NCI-H2171 treated with DMSO at 0.1 percent for 48 hours (cell line): ENCODE data around the gene PDGFA.

Experiments
- DNase-seq: peaks from one replicate; lab custom pipeline; 2025; lab: John Stamatoyannopoulos, UW

Gene PDGFA

DNA sequence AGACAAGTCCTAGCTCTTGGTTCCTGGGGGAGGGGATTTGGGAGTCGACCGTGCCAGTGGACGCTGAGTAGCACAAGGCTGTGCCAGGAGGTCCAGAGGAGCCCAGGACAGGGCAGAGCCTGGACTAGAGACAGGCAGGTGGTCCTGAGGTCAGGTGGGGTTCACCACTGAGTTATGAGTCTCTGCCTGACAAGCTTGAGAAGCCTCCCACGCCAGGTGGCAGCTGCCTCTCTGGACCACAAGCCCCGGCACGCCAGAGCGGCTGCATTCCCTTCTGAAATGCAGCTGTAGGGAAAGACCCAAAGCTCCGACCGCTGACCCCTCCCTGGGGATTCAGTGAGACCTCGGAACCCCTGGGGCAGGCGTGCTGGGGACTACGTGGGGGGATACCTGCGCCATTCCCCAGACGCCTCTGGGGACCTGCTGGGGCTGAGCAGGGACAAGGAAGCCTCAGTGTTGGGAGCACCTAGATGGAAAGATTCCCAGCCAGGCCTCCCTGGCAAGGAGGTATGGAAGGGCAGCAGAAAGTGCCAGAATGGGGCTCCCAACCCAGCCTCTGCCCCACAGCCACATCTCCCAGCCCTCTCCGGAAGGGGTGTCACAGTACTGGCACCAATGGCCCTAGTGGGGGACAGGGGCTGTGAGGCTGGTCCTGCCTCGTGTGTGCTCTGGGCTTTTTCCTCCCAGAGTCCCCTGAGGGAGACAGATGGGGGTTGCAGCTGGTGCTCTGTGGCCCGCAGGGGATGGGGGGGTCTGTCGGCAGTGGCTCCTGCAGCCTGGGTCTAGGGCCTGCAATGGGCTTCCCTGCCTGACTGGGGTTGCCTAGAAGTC is 29.0 kb downstream of the PDGFA start:
- DNase-seq, result peak; percentile 80

DNA sequence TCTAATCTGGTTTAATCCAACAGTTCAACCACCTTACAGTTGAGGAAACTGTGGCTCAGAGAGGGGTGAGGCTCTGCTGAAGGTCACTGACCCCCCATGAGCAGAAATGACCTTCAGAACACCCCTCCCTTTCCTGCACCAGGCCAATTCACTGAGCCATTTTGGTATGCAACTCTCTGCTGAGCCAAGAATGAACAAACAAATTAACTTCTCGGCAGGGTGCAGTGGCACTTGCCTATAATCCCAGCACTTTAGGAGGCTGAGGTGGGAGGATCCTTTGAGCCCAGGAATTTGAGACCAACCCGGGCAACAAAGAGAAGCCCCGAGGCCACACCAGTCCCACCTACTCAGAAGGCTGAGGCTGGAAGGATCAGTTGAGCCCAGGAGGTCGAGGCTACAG is 29.8 kb downstream of the PDGFA start:
- DNase-seq, result no peak

DNA sequence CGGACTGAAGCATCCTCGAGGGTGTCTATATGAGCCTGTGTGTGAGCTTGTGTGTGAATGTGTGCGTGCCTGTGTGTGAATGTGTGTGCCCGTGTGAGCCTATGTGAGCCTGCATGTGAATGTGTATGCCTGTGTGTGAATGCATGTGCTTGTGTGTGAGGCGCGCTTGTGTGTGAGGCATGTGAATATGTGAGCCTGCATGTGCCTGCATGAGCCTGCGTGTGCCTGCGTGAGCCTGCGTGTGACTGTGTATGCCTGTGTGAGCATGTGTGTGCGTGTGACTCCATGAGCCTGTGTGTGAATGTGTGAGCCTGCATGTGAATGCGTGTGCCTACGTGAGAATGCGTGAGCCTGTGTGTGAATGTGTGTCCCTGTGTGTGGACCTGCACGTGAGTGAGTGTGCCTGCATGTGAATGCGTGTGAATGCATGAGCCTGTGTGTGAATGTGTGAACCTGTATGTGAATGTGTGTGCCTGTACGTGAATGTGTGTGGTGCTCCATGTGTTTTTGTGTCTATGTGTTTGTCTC is 33.4 kb downstream of the PDGFA start:
- no peak for DNase-seq

DNA sequence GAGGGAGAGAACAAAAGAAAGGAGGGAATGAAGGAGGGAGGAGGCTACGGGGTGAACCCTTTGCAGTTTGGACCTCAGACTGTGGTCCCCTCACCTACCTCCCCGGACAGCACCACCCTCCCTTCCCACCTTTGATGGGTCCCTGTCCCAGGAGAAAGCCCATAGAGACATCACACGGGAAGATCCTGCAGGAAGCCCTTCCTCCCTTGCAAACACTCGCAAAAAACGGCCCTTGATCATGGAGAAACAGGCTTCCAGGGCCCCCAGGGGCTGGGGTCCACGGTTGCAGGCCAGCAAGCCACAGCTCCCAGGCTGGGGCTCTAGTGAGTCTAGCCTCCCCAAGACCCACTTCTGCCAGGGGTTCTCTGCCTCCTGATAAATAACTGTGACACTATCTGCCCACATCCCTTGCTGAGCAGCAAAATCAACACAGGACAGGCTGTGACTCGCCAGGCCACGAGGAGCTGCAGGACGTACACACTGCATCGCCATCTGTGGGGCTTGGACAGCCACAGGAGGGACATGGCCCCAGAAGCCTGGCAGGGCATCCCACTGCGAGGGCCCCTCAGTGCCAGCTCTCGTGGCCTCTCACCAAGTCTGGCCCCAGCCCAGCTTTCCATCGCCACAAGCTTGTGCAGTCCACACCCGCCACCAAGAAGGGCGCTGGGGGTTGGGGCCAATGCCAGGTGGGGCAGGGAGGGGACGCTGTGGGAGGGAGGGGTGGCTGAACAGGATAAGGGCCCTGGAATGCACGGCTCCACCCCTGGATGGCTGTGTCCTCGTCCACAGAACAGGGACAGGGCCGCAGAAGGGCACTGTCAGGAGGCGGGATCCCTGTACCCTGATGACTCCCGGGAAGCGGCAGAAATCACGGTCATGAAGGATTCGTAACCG is 34.2 kb downstream of the PDGFA start:
- peak; percentile 23 for DNase-seq

DNA sequence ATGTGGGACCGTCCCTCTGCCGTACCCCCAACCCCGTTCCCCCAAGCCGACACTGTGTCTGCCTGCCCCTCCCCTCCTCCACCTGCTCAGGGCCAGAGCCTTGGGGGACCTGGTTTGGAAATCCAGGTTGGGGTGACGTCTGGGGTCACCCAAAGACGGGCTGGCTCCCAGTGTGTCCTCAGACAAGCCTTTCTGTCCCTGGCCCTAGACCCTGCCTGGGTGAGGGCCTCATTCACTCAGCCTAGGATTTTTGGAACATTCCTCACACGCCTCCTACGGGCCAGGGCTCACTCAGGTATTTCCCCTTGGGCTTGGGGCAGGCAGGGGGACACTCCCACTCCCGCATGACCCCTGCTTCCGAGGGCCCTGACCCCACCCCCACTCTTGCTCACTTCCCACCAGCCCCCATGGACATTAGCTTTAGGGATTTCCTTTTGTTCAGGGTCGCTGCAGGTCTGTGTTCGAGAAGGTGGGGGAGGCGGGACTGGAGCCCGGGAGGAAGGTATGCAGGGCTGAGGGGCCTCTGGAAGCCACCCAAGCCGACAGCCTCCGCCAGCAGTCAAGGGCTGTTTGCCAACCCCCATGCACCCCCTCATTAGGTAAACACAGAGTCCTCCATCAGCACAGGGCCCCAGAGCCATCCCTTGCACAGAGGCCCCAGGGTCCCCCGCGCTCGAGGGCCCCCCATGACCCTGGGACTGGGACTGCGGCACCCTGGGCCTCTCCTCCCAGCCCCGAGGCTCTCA is 35.1 kb downstream of the PDGFA start:
- DNase-seq, result no peak

DNA sequence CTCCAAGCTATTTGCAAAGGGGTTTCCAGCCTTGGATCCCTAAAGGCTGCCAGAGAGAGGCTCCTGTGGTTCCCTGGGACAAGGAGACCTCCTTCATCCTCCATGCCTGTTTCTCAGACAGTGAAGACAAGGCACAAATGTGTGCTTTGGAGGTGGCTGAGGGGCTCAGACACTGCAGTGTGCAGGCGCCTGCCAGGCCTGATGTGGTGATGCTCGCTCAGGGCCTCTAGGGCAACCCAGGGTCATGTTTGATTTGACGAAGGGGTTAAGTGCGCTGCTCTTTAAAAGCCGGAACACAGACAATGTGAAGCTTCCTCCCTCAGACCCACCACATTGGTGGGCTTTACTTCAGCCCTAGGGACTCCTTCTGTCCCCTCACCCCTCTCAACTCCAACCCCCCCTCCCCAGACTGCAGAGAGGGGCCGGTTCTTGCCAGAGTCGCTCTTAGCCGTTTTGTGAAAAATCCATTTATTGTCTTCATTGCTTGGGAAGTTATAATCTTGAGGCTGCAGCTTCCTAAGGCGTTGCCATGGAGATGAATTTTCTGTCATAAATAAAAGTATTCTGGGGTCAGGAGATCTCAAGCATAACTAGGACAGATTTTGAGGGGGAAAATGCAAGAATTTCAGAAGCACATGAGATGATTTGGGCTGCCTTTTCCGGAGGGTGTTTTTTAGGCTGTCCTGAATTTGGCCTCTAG is 35.8 kb downstream of the PDGFA start:
- no peak for DNase-seq

DNA sequence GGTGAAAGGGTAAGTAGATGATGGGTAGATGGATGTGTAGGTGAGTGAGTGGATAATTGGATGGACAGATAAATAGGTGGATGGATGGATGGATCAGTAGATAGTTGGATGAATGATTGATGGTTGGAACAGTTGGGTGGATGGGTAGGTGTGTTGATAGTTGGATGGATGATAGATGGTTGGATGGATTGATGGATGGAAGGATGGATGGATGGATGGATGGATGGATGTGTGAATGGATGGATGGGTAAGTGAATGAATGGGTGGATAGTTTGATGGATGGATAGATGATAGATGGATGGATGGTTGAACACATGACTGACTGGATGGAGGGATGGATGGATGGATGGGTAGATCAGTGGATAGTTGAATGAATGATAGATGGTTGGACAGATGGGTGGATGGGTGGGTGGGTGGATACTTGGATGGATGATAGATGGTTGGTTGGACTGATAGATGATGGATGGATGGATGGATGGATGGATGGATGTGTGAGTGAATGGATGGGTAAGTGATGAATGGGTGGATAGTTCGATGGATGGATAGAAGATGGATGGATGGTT is 37.0 kb downstream of the PDGFA start:
- no peak for DNase-seq

DNA sequence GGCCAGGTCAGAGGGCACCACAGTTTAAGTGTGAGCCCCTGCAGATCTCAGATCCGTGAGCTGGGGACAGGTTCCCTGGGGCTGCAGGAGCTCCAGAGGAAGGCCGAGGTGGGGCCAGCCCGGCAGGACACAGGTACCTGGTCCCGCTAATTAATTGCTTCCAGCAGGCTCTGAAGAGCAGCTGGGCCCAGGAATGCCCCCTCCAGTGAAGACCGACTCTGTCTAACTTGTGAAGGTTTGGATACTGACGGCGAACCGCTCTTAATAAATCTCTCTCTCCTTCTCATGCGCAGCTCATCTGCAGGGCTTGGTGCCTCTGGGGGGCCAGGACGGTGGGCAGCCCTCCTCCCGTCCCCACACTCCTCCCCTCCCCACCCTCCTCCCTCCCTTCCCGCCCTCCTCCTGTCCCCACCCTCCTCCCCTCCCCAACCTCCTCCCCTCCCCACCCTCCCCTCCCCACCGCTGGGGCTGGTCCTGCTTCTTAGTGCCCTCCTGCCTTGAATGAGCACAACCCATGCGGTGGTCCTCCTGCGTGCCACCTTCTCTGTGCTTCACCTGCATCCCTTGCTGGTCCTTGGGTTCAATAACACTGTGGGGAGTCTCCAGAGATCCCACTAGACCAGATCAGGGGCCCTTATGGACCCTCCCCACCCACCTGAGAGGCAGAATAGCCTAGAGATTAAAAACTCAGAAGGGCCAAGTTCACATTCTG is 38.3 kb downstream of the PDGFA start:
- DNase-seq, result no peak

DNA sequence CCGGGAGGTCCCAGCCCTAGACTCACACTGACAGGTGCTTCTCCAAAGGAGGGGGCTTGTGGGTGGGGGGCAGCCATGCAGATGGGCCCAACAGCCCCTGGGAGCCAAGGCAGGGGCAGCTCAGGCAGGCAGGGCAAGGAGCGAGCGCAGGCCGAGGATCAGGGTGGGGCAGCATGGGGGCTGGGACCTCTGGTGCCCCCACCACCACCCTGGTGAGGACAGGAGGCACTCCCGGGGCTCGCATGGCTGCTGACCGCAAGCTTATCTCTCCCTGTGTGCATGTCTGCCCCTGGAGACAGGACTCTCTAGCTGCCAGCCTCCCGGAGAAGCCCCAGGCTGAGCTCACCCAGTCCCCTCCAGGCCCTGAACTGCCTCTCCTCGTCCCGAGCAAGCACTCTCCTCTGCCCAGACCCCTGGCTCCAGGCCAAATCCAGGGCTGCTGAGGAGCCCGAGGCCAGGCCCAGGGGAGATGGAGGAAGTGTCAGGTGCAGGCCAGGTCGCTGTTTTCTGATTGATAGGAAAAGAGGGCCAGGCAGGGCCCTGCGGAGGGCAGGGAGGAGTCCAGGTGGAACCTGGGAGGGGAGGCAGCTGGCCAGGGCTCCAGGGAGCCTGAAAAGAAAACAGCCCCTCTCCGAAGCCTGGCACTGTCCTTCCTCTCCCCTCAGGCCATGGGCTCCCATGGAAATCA is 39.0 kb downstream of the PDGFA start:
- DNase-seq, result no peak

DNA sequence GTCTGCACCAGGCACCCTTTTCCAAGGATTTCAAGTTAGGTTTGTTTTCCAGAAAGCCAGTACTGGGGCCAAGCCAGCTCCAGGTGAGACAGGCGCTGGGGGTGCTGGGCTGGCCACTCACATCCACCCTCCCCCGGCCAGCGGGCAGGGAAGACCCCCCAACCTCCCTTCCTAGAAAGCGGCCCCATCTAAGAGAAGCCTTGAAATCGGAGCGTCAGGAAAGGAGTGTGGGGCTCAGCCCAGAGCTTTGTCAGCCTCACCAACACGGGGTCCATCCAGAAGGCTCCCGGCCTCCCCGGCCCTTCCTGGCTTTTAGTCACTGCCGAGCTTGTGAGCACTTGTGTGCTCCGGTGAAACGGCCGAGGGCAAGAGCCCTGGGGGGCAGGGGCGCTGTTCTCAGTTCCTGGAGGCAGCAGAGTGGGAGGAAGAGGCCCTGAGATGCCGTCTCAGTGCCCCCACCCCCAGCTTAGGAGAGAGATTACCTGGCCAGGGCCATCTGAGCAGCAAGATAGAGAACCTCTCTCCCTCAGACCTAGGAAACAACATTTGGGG is 39.6 kb downstream of the PDGFA start:
- DNase-seq, result no peak

DNA sequence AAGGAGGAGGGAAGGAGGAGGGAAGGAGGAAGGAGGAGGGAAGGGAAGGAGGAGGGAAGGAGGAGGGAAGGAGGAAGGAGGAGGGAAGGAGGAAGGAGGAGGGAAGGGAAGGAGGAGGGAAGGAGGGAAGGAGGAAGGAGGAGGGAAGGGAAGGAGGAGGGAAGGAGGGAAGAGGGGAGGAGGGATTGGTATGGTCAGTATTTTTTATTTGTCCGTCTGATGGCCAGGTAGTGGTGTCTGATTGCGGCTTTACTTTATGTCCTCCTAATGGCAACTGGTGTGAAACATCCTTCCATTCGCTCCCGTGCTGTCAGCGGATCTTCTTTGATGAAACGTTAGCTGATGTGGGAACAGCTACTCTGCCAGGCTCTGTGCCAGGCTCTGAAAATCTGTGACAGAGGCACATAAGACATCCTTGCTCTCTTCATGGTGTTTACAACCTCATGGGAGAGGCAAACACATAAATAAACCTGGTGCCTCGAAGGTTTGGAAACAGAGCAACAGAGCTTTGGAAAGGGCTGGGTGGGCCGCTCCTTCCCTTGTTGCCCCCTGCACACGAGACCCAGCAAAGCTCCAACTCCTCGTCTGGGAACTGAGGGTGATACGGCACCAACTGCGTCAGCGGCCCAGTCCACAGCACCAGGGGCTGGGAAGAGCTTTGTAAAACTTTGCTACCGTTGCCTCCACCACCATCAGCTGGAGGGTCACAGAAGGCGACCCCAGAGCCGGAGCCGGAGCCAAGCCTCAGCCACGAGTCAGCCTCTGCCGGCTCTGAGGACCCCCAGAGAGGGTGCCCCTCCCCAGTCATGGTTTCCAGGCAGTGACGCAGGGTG is 40.3 kb downstream of the PDGFA start:
- DNase-seq, result peak; percentile 16

DNA sequence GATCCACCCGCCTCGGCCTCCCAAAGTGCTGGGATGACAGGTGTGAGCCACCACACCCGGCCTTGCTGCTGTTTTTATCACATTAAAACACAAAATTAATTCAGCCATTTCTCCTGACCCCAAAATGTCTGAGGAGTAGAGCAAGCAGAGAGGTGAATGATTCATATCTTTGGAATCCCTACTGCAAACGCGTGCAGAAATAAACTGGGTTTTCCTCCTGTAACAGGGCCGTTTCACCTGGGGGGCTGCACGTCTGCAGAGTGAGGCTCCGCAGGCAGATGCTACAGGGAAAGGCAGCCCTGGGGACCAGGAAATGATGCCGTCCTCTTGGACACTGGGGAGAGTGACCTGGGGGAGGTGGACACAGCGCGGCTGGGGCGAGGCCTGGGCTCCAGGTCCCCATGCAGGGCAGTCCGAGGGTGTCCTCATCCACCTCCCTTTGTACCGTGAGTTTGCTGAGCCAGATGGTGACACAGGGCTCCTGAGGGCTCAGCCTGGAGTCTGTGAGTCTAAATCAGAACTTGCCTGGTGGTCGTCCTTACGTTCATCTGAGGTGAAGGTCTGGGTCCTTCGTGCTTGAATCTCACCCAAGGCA is 41.9 kb downstream of the PDGFA start:
- no peak for DNase-seq

DNA sequence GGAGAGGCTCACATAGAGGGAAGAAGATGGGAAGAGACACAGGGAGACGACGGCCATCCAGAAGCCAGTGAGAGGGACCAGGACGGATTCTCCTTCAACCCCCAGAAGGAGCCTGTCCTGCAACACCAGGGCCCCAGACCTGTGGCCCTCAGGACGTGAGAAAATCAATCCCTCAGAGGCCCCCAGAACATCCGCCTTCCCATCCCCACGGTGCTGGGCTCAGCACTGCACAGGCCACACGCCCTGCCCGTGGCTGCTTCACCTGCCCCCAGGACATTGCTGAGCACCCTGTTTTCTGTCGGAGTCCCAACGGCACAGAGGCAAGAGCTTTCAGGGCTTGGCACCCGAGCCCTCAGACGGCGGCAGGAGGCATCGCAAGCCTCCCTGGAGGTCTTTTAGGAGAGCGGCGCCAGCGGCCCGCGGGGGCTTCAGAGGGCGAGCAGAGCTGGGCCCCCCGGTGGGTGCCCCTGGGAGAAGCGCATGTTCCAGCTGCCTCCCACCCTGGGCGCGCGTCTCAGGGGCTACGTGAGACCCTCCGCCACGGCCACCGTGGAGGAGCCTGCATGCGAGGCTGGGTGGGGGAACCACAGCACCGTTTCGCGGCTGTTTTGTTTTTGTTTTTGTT is 42.8 kb downstream of the PDGFA start:
- DNase-seq, result no peak

DNA sequence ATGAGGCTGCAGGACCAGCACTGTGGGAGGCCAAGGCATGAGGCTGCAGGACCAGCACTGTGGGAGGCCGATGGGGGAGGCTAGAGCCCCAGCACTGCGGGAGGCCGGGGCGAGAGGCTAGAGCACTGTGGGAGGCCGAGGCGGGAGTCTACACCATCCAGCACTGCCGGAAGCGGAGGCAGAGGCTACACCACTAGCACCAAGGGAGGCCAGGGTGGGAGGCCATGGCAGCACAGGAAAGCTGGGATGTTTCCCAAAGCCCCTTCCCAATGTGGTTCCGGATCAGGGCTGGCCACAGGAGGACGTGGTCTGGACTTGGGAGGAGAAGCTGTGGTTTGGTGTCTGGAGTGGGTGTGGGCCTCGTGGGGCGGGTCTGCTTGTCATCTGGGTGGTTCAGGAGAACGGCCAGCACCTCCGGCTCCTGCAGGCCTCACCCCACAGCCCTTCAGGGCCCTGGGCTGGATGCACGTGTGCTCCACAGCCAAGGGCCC is 43.6 kb downstream of the PDGFA start:
- no peak for DNase-seq

DNA sequence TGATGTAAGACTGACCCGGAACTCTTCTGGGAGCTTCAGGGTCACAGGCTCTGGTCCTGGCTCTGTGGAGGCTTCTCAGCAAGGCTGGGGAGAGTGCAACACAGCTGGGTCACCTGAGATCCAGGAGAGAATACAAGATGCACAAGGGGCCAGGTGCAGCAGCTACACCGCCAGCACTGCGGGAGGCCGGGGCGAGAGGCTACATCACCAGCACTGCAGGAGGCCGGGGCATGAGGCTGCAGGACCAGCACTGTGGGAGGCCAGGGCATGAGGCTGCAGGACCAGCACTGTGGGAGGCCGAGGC is 44.3 kb downstream of the PDGFA start:
- DNase-seq, result no peak

DNA sequence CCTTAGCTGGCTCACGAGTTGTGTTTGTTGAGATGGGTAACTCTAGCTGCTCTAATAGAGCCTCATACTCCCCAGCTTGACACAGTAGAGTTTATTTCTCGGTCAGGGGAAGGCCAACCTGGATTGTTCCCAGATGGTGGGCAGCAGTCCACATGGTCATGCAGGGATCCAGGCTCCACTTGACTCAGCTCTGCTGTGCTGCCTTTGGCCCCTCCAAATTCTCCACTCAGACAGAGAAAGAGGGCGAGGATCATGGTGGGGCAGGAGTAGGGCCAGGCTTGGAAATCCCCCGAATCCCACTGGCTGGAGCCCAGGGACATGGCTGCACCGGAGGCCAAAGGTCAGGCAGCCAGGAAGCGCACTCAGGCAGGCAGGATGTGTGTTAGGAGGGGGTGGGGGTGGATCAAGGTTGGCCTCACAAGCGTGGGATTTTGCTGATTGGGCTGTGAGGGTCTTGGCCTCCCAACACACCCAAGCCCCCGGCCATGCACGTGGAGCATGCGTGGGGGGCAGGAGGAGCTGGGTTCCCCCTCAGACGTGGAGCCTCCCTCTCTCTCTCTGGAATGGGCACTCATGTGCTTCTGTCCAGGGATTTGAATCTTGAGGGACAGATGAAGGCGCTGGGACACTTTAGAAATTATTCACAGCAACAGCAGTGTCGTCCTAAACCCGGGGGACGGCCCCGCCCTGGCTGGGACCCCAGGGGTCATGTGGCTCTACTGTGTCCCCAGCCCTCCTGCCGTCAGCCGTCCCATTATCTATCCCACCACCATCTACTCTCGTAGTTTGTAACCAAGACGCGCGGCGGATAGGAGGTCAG is 44.8 kb downstream of the PDGFA start:
- DNase-seq, result no peak
